HG03066 (cell line): ENCODE measurements around the gene HELLS.
"Not testable (repeated sequence)": the region's sequence is repeated elsewhere in the genome, so short reads cannot be mapped to it uniquely, and the experiment has no call there.

Experiments
- ATAC-seq: cut with Tn5 transposase; IDR thresholded peaks from one replicate; pipeline ENCODE4 v1.9.1; 2021; ENCODE audit warnings: low read depth; ENCODE audit not compliant: unreplicated experiment

HELLS gene

DNA sequence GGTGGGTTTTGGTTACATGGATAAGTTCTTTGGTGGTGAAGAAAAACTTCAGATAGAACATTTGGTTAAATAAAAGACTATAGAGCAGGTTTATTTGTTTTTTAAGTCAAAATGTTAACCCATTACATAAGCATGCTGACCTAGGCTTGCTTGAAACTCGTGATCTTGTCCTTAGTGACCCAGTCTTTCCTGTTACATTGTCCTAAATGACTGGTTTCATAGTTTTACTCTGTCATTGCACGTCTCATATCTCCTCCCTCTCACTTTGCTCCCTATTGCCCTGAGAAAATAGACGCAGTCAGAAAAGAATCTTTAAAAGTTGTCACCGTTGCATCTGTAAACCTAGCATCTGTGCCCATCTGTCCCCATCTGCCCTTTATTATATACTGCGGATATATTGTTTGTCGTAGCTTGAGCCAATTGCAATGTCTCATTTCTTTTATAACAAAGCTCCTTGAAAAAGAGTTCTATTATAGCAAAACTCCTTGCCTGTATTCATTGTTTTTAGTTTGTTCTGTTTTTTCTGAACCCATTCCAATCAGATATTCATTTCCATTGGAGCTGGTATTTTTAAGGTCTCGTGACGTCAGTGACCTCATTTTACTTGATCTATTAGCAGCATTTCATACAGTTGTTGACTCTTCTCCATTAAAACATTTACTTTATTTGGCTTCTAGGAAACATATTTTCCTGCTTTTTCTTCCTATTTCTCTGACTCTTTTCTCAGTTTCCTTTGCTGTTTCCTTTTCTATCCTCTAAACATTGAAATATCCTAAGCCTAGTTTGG lies 57.3 kb downstream of the HELLS start:
- ATAC-seq: no peak

GRCh38 chr10:94607111-94607510 lies 61.5 kb downstream of the HELLS start:
- ATAC-seq: peak; percentile 80

GRCh38 chr10:94608559-94608958 lies 63.0 kb downstream of the HELLS start:
- ATAC-seq: no peak

- no peak for ATAC-seq
Observed at GRCh38 chr10:94614558-94614957, 69.0 kb downstream of the HELLS start.

- no peak for ATAC-seq
Observed at GRCh38 chr10:94617389-94617944, 71.9 kb downstream of the HELLS start.

DNA sequence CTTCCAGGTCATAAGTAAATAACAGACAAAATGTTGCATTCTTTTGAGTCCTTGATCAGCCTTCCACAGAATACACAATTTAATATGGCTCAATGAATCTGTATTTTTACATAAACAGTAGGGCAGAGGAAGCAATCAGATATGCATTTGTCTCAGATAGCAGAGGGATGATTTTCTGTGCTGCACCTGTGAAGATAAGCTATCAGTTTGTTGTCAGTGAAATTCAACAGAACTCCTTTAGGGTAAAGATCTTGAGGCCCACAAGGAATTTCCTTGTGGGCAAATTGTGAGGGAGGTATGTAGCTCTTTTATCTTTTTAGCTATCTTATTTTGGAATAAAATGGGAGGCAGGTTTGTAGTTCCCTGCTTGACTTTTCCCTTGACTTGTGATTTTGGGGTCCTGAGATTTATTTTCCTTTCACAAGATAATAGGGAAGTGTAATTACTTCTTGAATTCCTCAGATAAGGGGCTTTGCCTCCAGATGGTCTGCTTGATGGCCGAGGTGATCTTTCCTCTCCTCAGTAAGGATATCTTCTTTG lies 77.1 kb downstream of the HELLS start:
- ATAC-seq: no peak

- no peak for ATAC-seq
Observed at GRCh38 chr10:94623572-94623971, 78.0 kb downstream of the HELLS start.

GRCh38 chr10:94626476-94626875 lies 80.9 kb downstream of the HELLS start:
- ATAC-seq: no peak

DNA sequence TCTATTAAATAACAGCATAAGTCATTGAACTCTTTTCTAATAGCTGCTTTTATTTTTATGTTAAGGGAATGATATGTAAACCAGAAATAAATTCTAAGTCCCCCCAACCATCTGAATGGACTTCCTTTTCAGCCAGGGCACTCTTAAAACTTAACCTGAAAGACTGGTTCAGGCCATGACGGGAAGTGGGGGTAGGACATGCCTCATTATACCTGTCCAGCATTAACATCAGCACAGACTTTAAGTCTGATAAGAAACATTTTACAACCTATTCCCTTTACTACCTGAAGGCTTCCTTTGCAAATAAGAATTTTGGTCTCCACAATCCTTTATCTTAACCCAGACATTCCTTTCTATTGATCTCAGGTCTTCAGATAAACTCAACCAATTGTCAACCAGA lies 81.9 kb downstream of the HELLS start:
- no peak for ATAC-seq

GRCh38 chr10:94630017-94630688 lies 84.6 kb downstream of the HELLS start:
- ATAC-seq: no peak

DNA sequence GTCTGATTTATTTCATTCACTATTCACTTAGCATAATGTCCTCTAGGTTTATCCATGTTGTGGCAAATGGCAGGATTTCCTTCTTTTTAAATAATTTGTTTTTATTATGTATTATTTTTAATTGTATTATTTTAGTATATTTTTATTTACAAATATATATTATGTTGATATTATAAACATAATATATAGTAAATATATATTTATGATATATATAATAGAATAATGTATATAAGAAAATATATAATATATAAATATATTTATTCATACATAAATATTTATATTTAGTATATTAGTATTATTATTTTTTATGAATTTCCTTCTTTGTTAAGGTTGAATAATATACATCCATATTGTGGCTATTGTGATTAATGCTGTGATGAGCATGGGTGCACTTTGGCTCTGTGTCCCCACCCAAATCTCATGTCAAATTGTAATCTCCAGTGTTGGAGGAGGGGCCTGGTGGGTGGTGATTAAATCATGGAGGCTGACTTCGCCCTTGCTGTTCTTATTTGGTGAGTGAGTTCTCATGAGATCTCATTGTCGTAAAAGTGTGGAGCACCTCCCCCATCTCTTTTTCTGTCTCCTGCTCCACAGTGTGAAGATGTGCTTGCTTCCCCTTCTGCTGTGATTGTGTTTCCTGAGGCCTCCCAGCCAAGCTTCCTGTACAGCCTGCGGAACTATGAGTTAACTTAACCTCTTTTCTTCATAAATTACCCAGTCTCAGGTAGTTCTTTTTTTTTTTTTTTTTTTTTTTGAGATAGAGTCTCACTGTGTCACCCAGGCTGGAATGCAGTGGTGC lies 85.7 kb downstream of the HELLS start:
- ATAC-seq: no peak

DNA sequence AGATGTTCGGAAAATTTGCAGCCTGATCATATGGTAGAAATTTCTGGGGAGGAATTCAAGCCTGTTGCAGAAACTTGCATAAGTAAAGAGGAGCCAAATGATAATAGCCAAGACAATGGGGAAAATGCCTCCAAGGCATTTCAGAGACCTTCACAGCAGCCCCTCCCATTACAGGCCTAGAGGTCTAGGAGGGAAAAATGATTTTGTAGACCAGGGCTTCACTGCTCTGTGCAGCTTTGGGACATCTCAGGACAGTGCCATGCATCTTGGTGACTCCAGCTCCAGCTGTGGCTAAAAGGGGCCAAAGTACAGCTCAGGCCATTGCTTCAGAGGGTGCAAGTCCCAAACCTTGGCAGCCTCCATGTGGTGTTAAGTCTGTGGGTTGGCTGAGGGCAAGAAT lies 87.4 kb downstream of the HELLS start:
- ATAC-seq: no peak

DNA sequence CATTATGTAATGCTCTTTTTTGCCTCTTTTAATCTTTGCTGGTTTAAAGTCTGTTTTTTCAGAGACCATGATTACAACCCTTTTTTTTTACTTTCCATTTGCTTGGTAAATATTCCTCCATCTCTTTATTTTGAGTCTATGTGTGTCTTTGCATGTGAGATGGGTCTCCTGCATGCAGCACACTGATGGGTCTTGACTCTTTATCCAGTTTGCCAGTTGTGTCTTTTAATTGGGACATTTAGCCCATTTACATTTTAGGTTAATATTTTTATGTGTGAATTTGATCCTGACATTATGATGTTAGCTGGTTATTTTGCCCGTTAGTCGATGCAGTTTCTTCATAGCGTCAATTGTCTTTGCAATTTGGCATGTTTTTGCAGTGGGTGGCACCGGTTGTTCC lies 92.5 kb downstream of the HELLS start:
- not testable (repeated sequence) for ATAC-seq

GRCh38 chr10:94639902-94640301 lies 94.3 kb downstream of the HELLS start:
- ATAC-seq: no peak

- ATAC-seq: no peak
Observed at GRCh38 chr10:94640562-94640961, 95.0 kb downstream of the HELLS start.

- ATAC-seq: no peak
Observed at GRCh38 chr10:94641480-94641879, 95.9 kb downstream of the HELLS start.

DNA sequence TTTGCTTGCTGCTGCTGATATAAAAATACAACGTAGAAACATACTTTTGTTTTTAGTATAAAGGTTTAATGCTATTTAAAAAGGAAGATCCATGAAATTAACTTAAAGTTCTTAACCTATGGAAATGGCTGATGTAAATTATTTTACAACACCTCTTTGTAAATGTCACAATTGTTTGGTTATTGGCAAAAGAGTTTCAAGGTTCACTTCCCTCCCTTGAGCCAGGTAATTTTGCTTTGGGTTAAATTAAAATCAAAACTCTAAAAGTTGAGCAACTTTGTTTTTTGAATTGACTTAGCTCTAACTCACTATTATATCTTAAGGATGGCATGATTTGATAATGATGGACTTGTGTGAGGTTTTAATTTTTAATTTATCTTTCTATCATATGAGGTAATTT lies 98.8 kb downstream of the HELLS start:
- ATAC-seq: no peak

DNA sequence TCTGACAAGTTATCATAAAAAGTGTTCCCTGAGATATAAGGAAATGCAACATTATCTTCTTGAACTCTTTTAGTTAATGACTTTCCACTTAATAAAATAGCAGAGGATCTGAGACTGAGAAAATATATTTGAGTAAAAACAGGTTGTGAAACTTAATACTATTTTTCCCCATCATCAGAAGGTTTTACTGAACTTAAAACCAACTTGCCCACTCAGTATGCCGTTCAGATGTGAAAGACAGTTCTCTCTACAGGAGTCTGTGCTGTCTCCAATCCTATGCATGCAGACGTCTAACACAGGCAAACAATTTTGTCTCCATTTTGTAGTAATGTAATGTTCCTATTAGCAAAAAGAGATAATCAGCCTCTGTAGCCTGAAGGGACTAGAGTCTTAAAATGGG lies 99.7 kb downstream of the HELLS start:
- peak; percentile 68 for ATAC-seq
